Measurements from ENCODE around the gene BBS7. TPM values are rescaled to one million over a fixed set of nuclear protein-coding genes. Genes with fewer than 3 reads are reported as not detected.

The BBS7 gene
- polyA plus RNA-seq, 3 donors, result 3.8 to 8.5 (median 6.5) TPM

- H3K27ac ChIP-seq (ENCODE audit: low read depth, low read length), result no peak overlapping the region
- 75 to 83% (median 81%) methylated on average over 6 of the region's 6 CpGs for WGBS, 3 donors
These were observed 93.5 kb downstream of the BBS7 start for GRCh38 chr4:121776610-121777401.

Other genes starting within 250 kb of the BBS7 start
- gene ANXA5, start 173.5 kb downstream of the BBS7 start, polyA plus RNA-seq, result 100 to 1,000 TPM; 130 to 685 (median 535) TPM
- gene SMIM43, start 105.3 kb downstream of the BBS7 start, polyA plus RNA-seq, result under 1 TPM in 2 of 3 donors, not detected in 1; 0.02 to 0.90 TPM
- gene EXOSC9, start 69.2 kb downstream of the BBS7 start, polyA plus RNA-seq, result 10 to 100 TPM; 10.8 to 16.1 (median 15.6) TPM
- gene CCNA2, start 46.6 kb downstream of the BBS7 start, polyA plus RNA-seq, result 1 to 10 TPM in 1 of 3 donors, under 1 TPM in 2; 0.28 to 1.2 (median 0.41) TPM
- under 1 TPM in 2 of 3 donors, not detected in 1; 0.08 to 0.18 TPM for gene TRPC3, start 81.6 kb upstream of the BBS7 start, polyA plus RNA-seq